Cardiac fibroblast (primary cell): ENCODE data around the gene CD164.
A peak's percentile ranks its signal among the peaks of the same experiment; 100 is the strongest.

Experiments
- DNase-seq, 2 donors: peaks; one replicate each; pipeline versions ENCODE4 v3.0.0 to v3.0.0-alpha.2; 2010; ENCODE audit warnings: low read depth in 2 of 2
- H3K4me3 ChIP-seq, 2 donors: replicated peaks in 1 of 2; 1 replicate in 1 of 2; 2 replicates in 1 of 2; pipeline ENCODE4 v1.5.1; 2011; ENCODE audit warnings: low read depth in 2 of 2, low read length in 2 of 2, mild to moderate bottlenecking in 2 of 2, moderate library complexity in 1 of 2
- CTCF ChIP-seq: IDR thresholded peaks from one replicate; pipeline ENCODE4 v1.5.1; 2011; ENCODE audit warnings: low read depth, mild to moderate bottlenecking, low read length, inconsistent platforms

CD164 gene

DNA sequence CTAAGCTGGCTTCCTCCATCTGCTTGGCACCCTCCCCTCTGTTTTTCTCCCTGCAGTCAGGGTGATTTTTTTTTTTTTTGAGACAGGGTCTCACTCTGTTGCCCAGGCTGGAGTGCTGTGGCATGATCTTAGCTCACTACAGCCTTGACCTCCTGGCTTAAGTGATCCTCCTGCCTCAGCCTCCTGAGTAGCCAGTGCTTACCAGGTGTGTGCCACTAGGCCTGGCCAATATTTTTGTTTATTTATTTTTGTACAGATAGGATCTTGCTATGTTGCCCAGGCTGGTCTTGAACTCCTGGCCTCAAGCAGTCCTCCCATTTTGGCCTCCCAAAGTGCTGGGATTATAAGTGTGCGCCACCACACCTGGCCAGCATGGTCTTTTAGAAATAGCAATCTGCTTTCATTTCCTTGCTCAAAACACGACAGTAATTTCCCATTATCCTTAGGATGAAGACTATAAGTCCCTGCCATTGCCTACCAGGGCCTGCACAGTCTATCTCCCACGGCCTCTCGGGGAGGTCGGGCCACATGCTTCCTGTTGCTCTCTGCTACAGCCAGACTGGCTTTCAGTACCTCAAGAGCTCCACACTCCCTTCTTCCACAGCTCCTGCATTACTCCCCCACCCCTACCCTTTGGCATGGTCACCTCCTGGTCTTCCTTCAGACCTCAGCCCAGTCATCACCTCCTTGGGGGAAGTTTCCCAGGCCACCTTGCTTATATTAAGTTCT is 11.1 kb upstream of the CD164 start:
- no peak for TF ChIP-seq CTCF
- H3K4me3 ChIP-seq, result no peak overlapping the region
- no peak for DNase-seq

DNA sequence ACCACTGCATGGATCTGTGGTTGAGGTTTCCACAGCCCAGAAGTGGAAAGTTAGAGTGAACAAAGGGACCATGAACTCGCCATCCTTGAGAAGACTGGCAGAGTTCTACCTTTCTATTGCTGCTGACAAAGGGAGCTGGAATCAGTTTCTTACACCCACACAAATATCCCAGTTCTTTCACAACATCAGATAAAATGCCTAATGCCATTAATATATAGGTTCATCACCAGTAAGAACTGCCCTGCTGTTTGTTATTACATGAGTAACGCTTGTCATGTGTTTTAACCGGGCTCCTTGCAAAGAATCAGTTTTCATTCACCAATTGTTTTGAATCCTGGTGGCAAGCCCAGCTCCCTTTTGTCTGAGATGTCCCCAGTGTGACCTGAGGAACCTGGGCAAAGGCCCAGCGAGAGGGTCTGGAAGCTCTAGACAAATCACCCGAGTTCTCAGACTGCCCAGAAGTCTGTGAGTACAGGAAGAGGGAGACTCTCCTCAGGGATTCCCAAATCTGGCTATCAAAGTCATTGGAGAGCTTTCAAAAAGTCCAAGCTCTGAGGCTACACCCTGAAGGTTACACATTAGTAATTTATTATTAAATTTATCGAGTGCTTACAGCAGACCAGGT is 7.5 kb upstream of the CD164 start:
- DNase-seq, result peak in 1 of 2 donors; percentile 54
- TF ChIP-seq CTCF, result no peak
- no peak overlapping the region for H3K4me3 ChIP-seq

DNA sequence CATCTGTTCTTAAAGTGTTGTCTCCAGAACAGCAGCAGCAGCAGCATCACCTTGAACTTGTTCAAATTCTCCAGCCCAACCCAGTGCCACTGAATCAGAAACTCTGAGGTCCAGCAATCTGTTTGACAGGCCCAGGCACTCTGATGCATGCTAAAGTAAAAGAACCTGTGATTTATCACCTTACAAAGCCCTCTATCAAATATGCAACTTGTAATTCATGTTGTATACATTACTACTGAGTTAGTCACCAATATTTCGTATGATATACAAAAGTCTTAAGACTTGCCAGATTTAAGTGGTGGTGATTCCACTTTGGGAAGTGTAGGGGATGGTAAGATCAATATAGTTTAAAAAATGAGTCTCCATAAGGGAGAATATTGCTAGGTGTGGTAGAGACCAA is 6.0 kb upstream of the CD164 start:
- no peak overlapping the region for H3K4me3 ChIP-seq
- TF ChIP-seq CTCF, result no peak

DNA sequence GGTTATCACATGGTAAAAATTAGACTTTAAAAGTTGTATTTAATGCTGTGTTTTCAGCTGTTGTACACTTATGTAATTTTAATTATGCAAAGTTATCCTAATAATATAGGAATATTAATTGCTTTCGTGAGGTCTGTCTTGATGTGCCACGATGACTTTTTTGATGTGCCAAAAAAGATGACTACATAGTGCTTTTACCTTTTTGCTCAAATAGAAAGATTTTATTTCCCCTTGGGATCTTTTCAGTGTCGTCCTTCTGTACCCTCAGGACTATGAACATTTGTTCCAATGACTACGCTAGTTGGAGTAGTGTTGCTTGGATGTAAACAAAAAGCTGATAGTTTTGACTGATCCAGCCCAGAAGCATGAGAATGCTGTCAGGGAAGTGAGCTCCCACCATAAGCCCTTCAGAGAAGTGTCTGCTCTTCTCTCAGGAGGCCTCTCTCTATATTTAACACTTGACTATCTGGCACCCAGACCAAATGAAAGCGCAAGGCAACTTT is 1.2 kb upstream of the CD164 start:
- peak overlapping the region; percentile 92 to 98 for H3K4me3 ChIP-seq
- no peak for DNase-seq
- no peak for TF ChIP-seq CTCF

More for the DNA sequence above, 6.0 kb upstream of the CD164 start:
- DNase-seq, result no peak

- DNase-seq, result peak; percentile 97
- peak; percentile 25 for TF ChIP-seq CTCF
- H3K4me3 ChIP-seq, result peak overlapping the region; percentile 92 to 98
Measured at GRCh38 chr6:109382576-109383437, 540 bp upstream of the CD164 start.

DNA sequence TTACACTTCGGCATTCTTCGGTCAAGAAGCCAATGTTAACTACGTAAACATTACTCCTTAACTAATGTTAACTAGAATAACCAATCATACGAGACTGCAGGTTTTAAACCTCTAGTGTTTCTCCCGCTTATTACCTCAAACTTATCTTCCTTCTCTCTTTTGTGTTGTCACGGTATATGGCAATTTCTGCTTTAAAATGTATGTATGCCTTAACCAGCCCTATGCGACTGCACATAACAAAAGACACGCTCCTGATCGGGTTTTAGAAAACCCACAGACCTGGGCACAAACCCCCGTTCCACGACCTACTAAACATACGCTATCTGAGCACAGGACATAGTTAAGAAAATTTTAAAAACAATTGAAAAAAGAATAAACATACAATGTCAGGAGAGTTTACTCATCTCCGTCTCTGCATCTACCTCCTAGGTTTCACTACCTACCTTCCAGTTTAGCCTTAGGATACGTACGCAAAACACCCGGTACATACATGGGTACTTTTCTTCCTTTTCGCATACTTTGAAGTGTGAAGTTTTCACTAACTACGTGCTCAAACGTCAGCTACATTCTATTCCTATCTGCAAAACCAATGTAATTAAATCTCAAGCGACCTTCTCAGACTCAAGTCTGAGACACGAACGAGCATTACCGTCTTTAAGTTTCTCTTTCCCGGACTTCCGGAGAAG is 1.1 kb downstream of the CD164 start:
- DNase-seq, result no peak
- TF ChIP-seq CTCF, result no peak
- peak overlapping the region; percentile 92 to 98 for H3K4me3 ChIP-seq
